ENCODE data around the gene NUDCD2. TPM values are rescaled to one million over a fixed set of nuclear protein-coding genes. Genes with fewer than 3 reads are reported as not detected.
"Not testable (repeated sequence)": the region's sequence is repeated elsewhere in the genome, so short reads cannot be mapped to it uniquely, and the experiment has no call there.

NUDCD2 gene
- total RNA-seq, 2 donors from 2014 or later: 15.7 to 16.4 TPM

DNA sequence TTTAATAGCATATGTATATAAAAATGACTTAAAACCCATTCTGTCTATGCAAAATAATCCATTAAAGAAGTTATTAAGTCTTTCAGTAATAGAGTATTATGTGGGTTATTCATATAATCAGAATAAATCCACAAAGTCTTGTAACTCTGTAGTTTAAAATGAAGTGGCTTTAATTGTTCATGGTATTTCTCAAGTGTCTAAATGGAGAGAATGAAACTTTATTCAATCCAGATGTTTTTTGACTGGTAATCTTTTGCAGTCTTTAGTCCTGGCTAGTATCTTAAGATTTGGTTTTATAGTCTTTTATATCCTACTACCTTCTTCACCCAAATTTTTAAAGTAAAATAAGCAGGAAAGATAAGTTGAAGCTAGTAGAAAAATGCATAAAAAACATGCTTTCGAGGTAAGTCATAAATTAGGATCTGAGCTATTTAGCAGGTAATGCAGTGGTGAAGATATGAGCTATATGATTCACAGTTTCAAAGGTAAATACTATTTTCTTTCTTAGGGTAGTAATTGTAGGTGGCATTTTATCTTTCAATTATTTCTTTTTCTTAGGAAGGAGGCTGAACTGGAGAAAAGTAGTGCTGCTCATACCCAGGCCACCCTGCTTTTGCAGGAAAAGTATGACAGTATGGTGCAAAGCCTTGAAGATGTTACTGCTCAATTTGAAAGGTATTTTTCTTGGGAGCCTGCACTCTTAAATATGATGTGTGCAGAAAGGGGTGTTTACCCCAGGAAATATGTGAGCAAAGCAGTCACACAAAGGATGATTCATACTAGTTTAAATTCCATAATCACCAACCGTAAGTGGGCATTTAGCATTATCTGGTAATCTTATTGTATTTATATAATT, 18.5 kb upstream of the NUDCD2 start:
- intact Hi-C loops (cut with DNase I): no loop called here
- ATAC-seq (no peak), DNase-seq (no peak)

DNA sequence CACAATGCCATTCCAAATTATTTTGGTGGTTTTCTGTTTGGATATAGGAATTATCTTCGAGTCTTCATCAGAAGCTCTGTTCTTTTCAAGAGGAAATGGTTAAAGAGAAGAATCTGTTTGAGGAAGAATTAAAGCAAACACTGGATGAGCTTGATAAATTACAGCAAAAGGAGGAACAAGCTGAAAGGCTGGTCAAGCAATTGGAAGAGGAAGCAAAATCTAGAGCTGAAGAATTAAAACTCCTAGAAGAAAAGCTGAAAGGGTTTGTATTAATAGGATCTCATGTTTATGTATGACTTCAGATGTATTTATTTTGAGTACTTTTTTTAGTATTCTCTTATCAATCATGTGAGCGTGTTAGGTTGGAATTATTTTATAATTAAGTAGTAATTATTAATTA, 15.5 kb upstream of the NUDCD2 start:
- no peak for DNase-seq
- intact Hi-C loops (cut with DNase I): no loop called here
- no peak for ATAC-seq

DNA sequence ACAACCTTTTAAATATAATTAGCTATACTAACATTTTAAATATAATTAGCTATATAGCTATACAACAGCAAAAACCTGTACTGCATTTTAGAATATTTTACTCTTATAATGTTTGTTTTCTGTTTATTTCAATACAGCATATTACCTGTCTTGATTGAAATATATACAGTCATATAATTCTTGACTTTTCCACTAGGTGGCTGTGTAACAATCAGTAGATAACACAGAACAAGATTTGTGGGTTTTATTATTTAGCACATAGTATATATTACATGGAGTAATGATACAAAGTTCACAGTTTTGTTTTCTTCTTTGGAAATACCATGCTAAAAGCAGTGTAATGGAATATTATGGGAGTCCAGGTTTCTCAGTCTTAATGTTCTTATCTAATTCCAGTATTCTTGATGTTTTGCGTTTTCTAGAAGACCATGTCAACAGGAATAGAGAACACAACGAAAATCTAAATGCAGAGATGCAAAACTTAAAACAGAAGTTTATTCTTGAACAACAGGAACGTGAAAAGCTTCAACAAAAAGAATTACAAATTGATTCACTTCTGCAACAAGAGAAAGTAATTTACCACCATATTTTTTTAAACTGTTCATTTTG, 13.8 kb upstream of the NUDCD2 start:
- DNase-seq: no peak
- intact Hi-C loops (cut with DNase I): no loop called here
- no peak for ATAC-seq

DNA sequence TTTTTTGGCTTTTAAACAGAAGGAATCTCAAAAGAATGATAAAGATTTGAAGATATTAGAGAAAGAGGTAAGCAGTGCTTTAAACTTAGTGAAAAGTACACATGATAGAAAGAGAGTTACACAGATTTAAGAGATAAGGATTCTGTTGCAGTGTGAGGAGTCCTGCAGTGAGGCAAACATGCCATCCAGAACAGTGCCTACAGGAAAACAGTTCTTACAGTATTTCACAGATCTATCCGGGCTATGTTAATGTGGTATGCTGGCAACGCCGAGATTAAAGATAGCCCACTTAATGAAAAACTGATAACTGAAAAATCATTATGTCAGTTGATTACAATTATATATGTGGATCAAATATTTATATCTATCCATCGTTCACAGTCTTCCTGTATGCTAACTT, 7.8 kb upstream of the NUDCD2 start:
- no peak for DNase-seq
- ATAC-seq: no peak
- intact Hi-C loops (cut with DNase I): no loop called here

DNA sequence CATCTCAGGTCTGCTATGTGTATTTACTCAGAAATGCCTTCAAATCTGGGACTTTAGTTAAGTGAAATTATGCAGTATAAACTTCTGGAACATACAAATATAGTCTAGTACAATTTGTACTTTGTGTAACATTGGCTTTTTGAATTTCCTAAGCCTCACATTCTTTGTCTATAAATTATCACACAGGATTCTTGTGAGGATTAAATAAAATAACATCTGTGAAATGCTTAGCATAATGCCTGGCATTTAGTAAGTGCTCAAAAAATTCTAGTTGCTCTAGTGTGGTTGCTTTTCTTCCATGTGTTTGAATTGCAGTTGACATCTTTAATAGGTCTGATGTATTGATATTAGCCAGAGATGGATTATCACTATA, 3.1 kb upstream of the NUDCD2 start:
- no peak for DNase-seq
- no peak for ATAC-seq
- intact Hi-C loops (cut with DNase I): loop anchor here in 1 of 2 donors (5.0 kb wide), 1 partner anchor 39 kb away; no protein-coding TSS in a partner anchor

DNA sequence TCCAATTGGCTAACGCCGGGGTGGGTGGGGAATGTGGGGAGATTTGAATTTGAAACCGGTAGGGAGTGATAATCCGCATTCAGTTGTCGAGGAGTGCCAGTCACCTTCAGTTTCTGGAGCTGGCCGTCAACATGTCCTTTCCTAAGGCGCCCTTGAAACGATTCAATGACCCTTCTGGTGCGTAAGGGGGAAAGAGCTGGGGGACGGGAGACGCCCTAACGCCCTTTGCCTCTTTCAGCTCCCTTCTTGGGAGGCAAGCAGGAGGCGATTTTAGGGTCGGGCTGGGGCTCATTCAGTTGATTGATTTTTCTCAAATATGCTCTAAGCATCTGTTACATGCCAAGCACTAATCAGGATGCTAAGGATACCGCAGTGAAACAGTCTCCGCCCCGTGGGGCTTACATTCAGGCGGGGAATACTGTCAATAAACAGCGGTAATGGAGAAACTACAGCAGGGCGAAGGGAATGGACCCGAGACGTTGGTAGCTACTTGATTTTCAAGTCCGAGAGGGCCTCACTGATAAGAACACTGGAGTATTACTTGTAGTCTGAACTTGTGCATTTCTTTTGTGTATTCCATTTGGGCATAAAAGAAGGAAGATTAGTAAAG, 765 bp upstream of the NUDCD2 start, which contains the start of gene HMMR:
Gene HMMR, plus strand, starts transcription at position 71 of the 610 bp plus-strand sequence. Its CDS starts 61 bp downstream, at position 132.
- ATAC-seq: no peak
- intact Hi-C loops (cut with DNase I): loop anchor here in 1 of 2 donors (5.0 kb wide), 1 partner anchor 42 kb away; no protein-coding TSS in a partner anchor

DNA sequence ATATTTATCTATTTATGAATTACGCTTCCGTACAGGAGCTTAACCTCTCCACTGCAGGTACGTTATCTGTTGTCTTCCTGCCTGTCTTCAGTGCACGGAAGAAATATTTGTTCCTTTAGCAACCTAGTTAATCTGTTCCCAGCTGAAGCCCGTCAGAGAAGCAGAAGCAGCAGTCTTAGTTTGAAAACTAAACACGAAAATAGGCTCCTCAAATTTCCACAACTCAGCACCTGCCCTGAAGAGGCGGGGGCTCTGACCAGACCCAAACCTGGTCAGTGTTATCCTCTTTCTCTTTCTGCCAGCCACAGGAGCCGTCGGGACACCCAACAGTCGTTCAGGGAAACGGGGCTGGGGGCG, 462 bp downstream of the NUDCD2 start:
- ATAC-seq (no peak), DNase-seq (no peak)
- intact Hi-C loops (cut with DNase I): no loop called here

More for the DNA sequence above, 765 bp upstream of the NUDCD2 start, which contains the start of gene HMMR:
- DNase-seq: no peak

DNA sequence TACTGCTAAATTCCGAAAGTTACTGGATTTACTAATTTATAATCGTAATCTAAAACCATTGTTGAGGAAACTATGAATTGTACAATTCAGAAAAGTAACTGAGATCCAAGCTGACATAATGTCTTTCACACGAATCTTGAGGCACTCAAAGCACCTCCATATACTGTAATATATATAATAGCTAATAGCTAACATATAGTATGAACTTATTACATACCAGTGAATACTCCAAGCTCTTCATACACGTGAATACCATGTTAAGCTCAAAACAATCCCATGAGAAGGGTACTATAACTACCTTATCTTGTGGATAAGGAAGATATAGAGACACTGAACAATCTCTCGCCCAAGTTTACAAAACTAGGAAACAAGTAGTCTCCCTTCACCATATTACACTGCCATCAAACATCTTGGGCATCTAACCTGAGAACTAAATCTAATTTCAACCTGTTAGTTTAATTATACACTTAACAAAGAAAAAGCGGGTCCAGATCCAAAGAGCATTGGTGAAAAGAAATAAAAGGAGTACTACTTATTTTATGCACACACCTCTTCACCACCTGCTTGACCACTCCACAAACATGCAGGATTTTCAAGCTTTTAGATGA, 1.0 kb downstream of the NUDCD2 start:
- DNase-seq (no peak), ATAC-seq (no peak)
- intact Hi-C loops (cut with DNase I): no loop called here

DNA sequence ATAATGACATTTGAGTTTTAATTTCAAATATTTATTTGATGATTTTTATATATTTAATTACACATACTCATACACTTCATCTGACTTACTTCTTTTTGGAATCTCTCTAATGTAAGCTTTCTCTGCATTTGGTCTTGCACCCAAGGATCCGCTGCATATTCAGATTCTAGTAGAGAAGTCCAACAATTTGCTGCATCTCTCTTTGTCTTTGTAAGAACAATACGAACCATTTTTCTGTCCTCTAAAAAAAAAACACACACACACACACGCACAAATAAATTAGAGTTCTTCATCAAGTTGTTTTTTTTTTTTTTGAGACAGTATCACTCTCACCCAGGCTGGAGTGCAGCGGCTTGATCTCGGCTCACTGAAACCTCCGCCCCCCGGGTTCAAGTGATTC, 3.1 kb downstream of the NUDCD2 start:
- intact Hi-C loops (cut with DNase I): no loop called here
- ATAC-seq: no peak
- no peak for DNase-seq

DNA sequence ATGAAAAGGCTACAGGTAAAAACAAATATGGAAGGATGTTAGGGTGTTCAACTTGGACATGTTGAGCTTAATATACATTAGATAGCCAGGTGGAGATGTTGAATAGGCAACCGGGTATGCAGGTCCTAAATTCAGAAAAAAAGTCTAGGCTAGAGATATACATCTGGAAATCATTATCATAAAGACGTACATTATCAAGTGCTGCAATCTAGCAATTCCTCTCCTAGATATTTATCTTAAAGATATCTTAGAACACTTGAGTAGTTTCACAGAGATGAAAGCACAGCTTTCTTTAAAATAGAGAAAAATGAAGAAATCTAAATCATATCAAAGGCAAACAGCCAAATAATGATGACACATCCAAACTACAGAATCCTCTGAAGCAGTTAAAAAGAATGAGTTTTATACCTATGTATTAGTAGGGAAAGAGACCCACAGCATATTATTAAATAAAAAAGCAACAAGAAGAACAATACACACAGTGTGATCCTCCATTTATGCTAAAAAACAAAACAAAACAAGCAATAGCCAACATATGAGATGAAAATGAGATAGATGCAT, 3.8 kb downstream of the NUDCD2 start:
- intact Hi-C loops (cut with DNase I): no loop called here
- ATAC-seq: no peak

DNA sequence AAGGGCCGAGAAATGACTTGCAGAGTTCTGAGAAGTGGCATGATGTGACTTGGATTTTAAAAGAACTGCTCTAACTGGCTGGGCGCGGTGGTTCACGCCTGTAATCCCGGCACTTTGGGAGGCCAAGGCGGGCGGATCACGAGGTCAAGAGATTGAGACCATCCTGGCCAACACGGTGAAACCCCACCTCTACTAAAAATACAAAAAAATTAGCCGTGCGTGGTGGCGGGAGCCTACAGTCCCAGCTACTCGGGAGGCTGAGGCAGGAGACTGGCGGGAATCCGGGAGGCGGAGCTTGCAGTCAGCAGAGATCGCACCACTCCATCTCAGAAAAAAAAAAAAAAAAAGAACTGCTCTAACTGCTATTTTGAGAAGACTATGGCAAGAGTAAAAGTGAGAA, 4.5 kb downstream of the NUDCD2 start:
- not testable (repeated sequence) for DNase-seq, ATAC-seq

More for the DNA sequence above, 3.8 kb downstream of the NUDCD2 start:
- no peak for DNase-seq

DNA sequence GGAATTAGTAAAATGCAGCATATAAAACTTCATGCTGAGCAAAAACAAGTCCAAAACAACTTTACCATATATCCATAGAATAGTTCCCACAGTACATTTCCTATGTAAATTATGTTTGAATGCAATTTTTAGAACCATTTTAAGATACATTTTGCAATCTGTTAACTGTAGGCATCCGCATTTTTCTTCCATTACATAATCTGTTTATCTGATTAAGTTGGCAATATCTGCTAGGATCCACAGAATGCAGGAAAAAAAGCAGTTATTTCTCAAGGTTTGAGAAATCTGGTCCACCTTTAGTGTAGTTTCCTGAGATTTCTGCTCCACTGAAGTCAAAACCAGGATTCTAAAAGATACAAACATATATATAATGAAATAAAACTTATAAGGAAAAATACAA, 6.2 kb downstream of the NUDCD2 start:
- ATAC-seq (no peak), DNase-seq (no peak)
- intact Hi-C loops (cut with DNase I): no loop called here

More for the DNA sequence above, 4.5 kb downstream of the NUDCD2 start:
- intact Hi-C loops (cut with DNase I): not testable (repeated sequence)

DNA sequence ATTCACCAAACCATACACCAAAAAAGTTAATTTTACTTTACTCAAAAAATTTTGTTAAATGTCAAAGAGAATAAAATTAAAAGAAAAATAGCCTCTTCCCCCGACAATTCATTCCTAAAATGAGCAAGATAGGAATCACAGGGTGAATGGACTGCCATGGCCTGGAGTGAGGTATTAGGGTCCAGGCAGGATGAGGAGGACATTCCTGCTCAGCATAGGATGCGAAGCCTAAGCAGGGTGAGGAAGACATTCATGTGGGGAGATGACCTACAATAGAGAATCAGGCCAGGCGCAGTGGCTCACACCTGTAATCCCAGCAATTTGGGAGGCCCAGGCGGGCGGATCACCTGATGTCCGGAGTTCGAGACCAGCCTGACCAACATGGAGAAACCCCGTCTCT, 8.4 kb downstream of the NUDCD2 start:
- DNase-seq: no peak
- intact Hi-C loops (cut with DNase I): no loop called here
- ATAC-seq: no peak

DNA sequence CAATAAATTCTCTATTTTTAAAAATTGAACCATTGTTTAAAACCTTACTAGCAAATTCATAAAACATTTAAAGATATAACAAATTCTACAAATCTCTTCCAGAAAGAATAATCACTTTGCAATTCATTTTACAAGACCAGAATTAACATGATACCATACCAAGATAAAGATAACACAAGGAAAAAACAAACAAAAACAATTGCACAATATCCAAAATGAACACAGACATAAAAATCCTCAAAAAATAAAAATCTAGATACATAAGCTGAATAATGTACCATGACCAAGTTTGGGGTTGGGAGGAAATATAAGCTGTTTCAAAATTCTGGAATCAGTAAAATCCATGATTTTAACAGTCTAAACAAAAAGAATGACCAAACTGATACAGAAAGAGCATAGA, 11.4 kb downstream of the NUDCD2 start:
- DNase-seq (no peak), ATAC-seq (no peak)
- intact Hi-C loops (cut with DNase I): no loop called here

DNA sequence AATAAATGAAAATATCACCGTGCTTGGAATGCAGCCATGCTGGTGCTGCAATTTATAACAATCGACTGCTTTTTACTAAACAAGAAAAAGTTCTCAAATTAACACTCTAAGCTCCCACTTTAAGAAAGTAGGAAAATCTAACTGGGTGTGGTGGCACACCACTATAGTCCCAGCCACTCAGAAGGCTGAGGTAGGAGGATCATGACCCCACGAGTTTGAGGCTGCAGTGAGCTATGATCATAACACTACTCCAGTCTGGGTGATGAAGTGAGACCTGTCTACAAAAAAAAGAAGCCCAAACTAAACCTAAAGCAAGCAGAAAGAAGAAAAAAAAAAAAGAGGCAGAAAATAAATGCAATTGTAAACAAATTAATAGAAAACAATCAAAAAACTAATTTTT, 12.0 kb downstream of the NUDCD2 start:
- DNase-seq: no peak
- no peak for ATAC-seq
- intact Hi-C loops (cut with DNase I): no loop called here

DNA sequence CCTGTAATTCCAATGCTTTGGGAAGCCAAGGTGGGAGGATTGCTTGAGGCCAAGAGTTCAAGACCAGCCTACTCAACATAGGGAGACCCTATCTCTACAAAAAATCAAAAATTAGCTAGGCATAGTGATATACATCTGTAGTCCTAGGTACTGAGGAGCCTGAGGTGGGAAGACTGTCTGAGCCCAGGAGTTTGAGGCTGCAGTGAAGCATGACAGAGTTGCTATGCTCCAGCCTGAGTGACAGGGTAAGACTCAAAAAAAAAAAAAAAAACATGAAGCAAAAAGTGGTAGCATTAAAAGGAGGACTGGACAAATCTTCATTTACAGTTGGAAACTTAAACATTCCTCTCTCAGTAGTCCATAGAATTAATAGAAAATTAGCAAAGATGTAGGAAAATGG, 12.7 kb downstream of the NUDCD2 start:
- no peak for DNase-seq
- intact Hi-C loops (cut with DNase I): no loop called here
- ATAC-seq: no peak

DNA sequence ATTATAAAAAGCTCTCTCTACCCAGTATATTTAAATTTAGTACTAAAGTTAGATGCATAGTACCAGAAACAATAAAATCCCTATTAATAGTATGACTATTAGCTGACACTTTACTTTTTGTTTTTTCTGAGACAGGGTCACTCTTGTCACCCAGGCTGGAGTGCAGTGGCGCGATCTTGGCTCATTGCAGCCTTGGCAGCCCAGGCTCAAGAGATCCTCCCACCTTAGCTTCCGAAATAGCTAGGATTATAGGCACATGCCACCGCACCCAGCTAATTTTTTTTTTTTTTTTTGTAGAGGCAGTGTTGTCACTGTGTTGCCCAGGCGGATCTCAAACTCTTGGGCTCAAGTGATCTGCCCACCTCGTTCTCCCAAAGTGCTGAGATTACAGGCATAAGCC, 14.6 kb downstream of the NUDCD2 start:
- DNase-seq (no peak), ATAC-seq (peak; percentile 44 to 75)
- intact Hi-C loops (cut with DNase I): no loop called here

DNA sequence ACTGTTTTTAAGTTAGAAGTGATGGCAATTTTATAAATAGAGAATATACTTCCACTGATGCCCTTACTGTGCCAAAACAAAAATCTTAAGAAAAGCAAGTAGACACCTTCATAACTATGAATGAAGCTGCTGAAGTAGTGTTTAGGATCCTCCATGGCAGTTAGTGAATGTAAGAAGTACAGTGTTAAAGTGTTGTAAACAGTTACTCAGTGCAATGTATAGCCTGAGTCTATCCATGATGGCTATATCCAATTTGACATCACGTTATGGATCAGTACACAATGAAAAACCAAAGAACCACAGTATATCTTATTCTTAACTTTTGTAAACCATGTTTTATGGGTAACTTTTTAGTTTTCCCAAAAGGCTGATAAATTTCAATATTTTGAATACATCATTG, 15.4 kb downstream of the NUDCD2 start:
- intact Hi-C loops (cut with DNase I): no loop called here
- ATAC-seq (no peak), DNase-seq (no peak)

DNA sequence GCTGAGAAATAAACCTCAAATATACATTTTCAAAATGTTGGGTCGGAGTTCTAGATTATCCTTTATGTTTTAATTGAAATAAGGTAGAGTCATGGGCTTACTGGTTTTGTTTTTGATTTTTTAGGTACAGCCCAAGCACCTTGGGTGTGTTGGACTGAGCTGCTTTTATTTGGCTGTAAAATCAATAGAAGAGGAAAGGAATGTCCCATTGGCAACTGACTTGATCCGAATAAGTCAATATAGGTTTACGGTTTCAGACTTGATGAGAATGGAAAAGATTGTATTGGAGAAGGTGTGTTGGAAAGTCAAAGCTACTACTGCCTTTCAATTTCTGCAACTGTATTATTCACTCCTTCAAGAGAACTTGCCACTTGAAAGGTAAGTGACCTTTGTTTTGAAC, 18.9 kb downstream of the NUDCD2 start:
- DNase-seq: no peak
- ATAC-seq: no peak
- intact Hi-C loops (cut with DNase I): no loop called here

DNA sequence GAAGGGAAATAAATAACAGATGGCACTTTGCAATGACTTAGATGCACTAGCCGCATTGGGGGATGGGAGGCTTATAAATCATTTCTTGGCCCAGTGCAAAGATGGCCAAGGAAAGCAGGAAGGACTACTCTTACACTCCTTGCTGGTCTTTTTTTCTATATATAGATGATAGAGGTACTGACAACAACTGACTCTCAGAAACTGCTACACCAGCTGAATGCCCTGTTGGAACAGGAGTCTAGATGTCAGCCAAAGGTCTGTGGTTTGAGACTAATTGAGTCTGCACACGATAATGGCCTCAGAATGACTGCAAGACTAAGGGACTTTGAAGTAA, 20.8 kb downstream of the NUDCD2 start:
- intact Hi-C loops (cut with DNase I): no loop called here
- no peak for DNase-seq
- no peak for ATAC-seq

Measured in left cardiac atrium (tissue), 4 donors.